Central memory CD8-positive, alpha-beta T cell (primary cell): ENCODE measurements around the gene NMNAT1.
"Not testable (repeated sequence)": the region's sequence is repeated elsewhere in the genome, so short reads cannot be mapped to it uniquely, and the experiment has no call there.

Experiments
- ATAC-seq: fragments of 150-1000 bp; cut with Tn5 transposase; replicated peaks from 2 replicates; pipeline ENCODE4 v1.10.0; 2022; ENCODE audit warnings: mild to moderate bottlenecking, moderate FRiP score, moderate number of reproducible peaks; ENCODE audit not compliant: poor library complexity, severe bottlenecking; ENCODE audit errors: extremely low read depth
- DNase-seq, 2 donors: peaks; one replicate each; pipeline ENCODE4 v3.0.0; 2021; ENCODE audit warnings: low spot score in 2 of 2
- H3K27ac Mint-ChIP-seq: one replicate; pipeline ENCODE4 v1.8.0; 2022; ENCODE audit warnings: low read depth, mild to moderate bottlenecking, moderate library complexity, mixed read lengths
- H3K27me3 Mint-ChIP-seq: one replicate; pipeline ENCODE4 v1.8.0; 2022; ENCODE audit warnings: mixed read lengths
- H3K36me3 Mint-ChIP-seq: one replicate; pipeline ENCODE4 v1.8.0; 2022; ENCODE audit warnings: mild to moderate bottlenecking, moderate library complexity, mixed read lengths; ENCODE audit not compliant: insufficient read depth
- H3K4me1 Mint-ChIP-seq: one replicate; pipeline ENCODE4 v1.8.0; 2022; ENCODE audit warnings: mixed read lengths
- H3K4me3 Mint-ChIP-seq: one replicate; pipeline ENCODE4 v1.8.0; 2022; ENCODE audit warnings: mild to moderate bottlenecking, moderate library complexity, mixed read lengths
- H3K9me3 Mint-ChIP-seq: one replicate; pipeline ENCODE4 v1.8.0; 2022; ENCODE audit warnings: mixed read lengths

Gene NMNAT1

DNA sequence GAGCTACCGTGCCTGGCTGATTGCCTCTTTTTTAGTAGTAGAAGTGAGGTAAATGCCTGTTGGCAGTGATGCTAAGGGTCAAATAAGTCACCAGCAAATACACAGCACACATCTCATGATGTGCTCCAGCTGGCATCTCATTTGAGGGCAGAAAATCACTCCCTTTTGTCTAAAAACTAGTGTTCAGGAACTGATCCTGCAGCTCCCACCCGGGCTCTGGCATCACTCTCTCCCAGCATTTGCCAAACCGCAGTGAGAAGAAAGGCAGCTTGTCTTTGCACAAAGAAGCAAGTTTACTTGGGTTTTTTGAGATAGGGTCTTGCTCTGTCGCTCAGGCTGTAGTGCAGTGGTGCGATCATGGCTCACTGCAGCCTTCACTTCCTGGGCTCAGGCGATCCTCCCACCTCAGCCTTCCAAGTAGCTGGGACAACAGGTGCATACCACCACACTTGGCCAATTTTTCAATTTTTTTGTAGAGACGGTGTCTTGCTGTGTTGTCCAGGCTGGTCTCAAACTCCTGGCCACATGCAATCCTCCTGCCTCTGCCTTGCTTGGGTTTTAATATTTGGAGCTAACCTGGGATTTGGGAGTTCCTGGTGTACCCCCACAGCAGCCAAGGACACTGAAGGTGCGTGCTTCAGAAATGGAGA is 57.9 kb downstream of the NMNAT1 start:
- Mint-ChIP-seq H3K4me1 (peaks cover 7% of the 10 kb centered on the region), H3K27ac (no peak overlapping the region)
- no peak for ATAC-seq

DNA sequence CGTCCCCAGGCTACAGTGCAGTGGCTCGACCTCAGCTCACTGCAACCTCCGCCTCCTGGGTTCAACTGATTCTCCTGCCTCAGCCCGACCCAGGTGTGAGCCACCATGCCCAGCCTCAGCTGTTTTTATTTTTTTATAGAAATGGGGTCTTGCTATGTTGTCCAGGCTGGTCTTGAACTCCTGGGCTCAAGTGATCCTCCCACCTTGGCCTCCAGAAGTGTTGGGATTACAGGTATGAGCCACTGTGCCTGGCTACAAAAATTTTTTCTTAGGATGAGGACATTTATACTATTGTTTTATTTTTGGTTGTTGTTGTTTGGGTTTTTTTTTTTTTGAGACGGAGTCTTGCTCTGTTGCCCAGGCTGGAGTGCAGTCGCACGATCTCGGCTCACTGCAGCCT is 62.0 kb downstream of the NMNAT1 start:
- H3K27ac Mint-ChIP-seq, H3K36me3 Mint-ChIP-seq, DNase-seq, H3K4me3 Mint-ChIP-seq, H3K4me1 Mint-ChIP-seq, H3K9me3 Mint-ChIP-seq, ATAC-seq: not testable (repeated sequence)
- H3K27me3 Mint-ChIP-seq = peaks cover 36% of the 10 kb centered on the region

More for the DNA sequence above, 57.9 kb downstream of the NMNAT1 start:
- peaks cover 63% of the 10 kb centered on the region for H3K27me3 Mint-ChIP-seq
- H3K4me3 Mint-ChIP-seq = no peak overlapping the region
- no peaks in the 10 kb centered on the region for H3K36me3 Mint-ChIP-seq
- H3K9me3 Mint-ChIP-seq = no peaks in the 10 kb centered on the region
- no peak for DNase-seq

DNA sequence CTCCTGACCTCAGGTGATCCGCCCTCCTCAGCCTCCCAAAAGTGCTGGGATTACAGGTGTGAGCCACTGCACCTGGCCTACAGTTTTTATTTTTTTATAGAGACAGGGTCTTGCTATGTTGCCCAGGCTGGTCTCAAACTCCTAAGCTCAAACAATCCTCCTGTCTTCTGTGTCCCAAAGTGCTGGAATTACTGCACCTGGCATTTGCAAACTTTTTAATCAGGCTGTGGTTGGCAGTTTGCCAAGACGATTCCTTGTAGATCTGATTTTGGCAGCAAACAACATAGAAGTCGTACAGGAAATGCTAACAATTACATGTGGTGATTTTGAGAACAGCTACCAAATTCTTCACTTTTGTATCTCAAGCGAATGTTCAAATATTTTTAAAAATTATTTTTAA is 63.9 kb downstream of the NMNAT1 start:
- no peaks in the 10 kb centered on the region for H3K36me3 Mint-ChIP-seq
- DNase-seq (no peak), ATAC-seq (no peak)
- no peak overlapping the region for H3K27ac Mint-ChIP-seq
- H3K9me3 Mint-ChIP-seq = no peaks in the 10 kb centered on the region
- no peak overlapping the region for H3K4me3 Mint-ChIP-seq
- H3K4me1 Mint-ChIP-seq = no peaks in the 10 kb centered on the region
- H3K27me3 Mint-ChIP-seq = peaks cover 22% of the 10 kb centered on the region

DNA sequence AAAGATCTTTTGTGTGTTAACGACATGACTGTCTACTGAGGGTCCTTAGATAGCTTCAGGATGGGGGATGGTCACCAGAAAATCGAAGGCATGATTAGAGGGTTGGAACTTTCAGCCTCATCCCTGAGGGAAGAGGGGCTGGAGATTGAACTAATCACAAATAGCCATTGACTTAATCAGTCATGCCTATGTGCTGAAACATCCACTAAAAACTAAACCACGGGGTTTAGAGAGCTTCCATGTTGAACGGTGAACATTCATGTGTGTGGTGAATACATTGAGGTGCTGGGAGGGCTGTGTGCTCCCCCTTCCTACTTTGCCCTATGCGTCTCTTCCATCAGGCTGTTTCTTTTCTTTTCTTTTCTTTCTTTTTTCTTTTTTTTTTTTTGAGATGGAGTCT is 70.7 kb downstream of the NMNAT1 start:
- H3K27ac Mint-ChIP-seq = no peak overlapping the region

DNA sequence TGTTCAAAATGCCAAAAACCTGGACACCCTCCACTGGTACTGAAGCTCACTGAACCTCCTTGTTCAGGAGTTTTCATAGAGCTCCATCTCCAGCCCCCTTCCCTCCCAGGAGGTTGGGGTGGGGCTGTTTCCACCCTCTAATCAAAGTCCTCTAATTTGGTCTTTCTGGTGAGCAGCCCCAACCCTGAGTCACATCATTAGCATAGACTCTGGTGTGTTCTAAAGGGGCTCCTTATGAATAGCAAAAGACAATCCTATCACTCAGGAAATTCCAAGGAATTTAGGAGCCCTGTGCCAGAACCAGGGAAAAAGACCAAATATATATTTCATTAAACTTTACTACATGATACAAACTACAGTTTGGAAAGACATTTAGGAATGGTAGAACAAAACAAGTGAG is 76.3 kb downstream of the NMNAT1 start:
- Mint-ChIP-seq H3K27me3 (no peaks in the 10 kb centered on the region), H3K9me3 (no peaks in the 10 kb centered on the region), H3K4me1 (no peaks in the 10 kb centered on the region), H3K36me3 (peaks cover 2% of the 10 kb centered on the region), H3K4me3 (no peak overlapping the region), H3K27ac (peak overlapping the region; percentile 49)
- DNase-seq (no peak), ATAC-seq (no peak)

More for the DNA sequence above, 70.7 kb downstream of the NMNAT1 start:
- Mint-ChIP-seq H3K9me3 (no peaks in the 10 kb centered on the region), H3K4me1 (no peaks in the 10 kb centered on the region), H3K27me3 (no peaks in the 10 kb centered on the region), H3K36me3 (peaks cover 2% of the 10 kb centered on the region), H3K4me3 (no peak overlapping the region)
- ATAC-seq (no peak), DNase-seq (no peak)

DNA sequence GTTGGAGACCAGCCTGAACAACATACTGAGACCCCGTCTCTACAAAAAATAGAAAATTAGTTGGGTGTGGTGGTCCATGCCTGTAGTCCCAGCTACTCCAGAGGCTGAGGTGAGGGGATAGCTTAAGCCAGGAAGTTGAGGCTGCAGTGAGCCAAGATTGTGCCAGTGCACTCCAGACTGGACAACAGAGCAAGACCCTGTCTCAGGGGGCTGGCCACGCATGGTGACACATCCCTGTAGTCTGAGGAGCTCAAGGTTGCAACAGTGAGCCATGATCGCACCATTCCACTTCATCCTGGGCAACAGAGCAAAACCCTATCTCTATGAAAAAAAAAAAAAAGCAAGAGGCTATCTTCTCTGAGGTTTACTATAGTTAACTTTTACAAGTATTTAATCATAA is 76.8 kb downstream of the NMNAT1 start:
- no peaks in the 10 kb centered on the region for H3K4me1 Mint-ChIP-seq
- no peak overlapping the region for H3K27ac Mint-ChIP-seq
- H3K36me3 Mint-ChIP-seq = peaks cover 2% of the 10 kb centered on the region
- no peak for DNase-seq
- no peaks in the 10 kb centered on the region for H3K9me3 Mint-ChIP-seq
- no peaks in the 10 kb centered on the region for H3K27me3 Mint-ChIP-seq
- no peak for ATAC-seq
- no peak overlapping the region for H3K4me3 Mint-ChIP-seq

DNA sequence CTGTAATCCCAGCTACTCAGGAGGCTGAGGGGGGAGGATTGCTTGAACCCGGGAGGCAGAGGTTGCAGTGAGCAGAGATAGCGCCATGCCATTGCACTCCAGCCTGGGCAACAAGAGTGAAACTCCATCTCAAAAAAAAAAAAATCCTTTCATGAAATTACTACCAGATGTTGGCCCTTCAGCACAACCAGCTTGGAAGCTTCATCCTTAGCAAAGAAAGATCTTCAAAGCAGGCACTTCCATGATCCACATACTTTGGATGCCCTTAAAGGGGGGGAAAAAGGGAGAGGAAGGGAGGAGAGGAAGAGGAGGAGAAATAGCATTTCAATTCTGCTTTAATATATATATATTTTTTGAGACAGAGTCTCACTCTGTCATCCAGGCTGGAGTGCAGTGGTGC is 77.4 kb downstream of the NMNAT1 start:
- H3K4me1 Mint-ChIP-seq = not testable (repeated sequence)

DNA sequence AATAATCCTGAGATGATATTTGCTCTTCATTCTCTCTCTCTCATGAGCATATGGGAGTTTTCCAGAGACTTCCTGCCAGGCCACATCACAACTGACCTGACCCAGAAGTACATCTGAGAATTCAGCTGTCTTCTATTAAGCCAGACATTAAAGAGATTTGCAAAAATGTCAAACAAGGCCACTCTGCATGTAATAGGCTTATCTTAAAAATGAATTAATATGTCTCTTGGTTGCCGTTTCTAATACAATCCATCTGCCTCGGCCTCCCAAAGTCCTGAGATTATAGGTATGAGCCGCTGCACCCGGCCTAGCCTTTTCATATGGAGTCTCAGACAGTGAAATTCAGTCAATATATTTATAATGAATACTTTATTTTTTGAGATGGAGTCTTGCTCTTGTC is 78.7 kb downstream of the NMNAT1 start:
- H3K36me3 Mint-ChIP-seq, H3K27ac Mint-ChIP-seq, H3K4me3 Mint-ChIP-seq, H3K4me1 Mint-ChIP-seq, ATAC-seq, DNase-seq, H3K27me3 Mint-ChIP-seq, H3K9me3 Mint-ChIP-seq: not testable (repeated sequence)

More for the DNA sequence above, 77.4 kb downstream of the NMNAT1 start:
- ATAC-seq, H3K4me3 Mint-ChIP-seq, H3K27me3 Mint-ChIP-seq, DNase-seq, H3K36me3 Mint-ChIP-seq, H3K27ac Mint-ChIP-seq, H3K9me3 Mint-ChIP-seq: not testable (repeated sequence)

DNA sequence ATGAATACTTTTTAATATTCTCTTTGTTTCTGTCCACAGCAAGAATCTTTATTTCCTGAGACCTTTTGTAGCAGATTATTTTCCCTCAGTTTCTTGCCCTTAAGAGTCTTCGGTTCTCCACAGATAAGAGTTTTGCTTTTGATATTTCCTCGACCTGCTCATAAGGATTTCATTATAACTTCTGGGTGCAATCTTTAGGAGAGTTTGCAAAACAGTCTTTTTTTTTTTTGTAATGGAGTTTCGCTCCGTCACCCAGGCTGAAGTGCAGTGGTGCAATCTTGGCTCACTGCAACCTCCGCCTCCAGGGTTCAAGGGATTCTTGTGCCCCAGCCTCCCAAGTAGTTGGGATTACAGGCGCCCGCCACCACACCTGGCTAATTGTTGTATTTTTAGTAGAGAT is 79.4 kb downstream of the NMNAT1 start:
- H3K27ac Mint-ChIP-seq = no peak overlapping the region
- DNase-seq (no peak), ATAC-seq (no peak)
- no peaks in the 10 kb centered on the region for H3K9me3 Mint-ChIP-seq
- no peaks in the 10 kb centered on the region for H3K27me3 Mint-ChIP-seq
- H3K4me3 Mint-ChIP-seq = no peak overlapping the region
- H3K36me3 Mint-ChIP-seq = no peaks in the 10 kb centered on the region
- no peaks in the 10 kb centered on the region for H3K4me1 Mint-ChIP-seq

DNA sequence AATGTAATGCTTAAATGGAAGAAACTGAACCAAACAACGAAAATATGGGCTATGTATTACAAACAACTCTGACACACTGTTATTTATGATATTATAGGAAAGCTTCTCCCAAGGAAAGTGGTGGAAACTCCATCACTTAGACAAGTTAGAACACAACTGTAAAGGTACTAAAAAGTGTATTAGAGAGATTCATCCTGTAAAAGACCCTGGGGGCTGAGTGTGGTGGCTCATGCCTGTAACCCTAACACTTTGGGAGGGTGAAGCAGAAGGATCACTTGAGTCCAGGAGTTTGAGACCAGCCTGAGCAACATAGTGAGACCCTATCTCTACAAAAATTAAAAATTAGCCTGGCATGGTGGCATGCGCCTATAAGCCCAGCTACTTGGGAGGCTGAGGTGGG is 82.1 kb downstream of the NMNAT1 start:
- H3K27ac Mint-ChIP-seq = no peak overlapping the region
- no peaks in the 10 kb centered on the region for H3K36me3 Mint-ChIP-seq
- no peak for ATAC-seq
- no peaks in the 10 kb centered on the region for H3K9me3 Mint-ChIP-seq
- no peak for DNase-seq
- H3K4me1 Mint-ChIP-seq = no peaks in the 10 kb centered on the region
- no peaks in the 10 kb centered on the region for H3K27me3 Mint-ChIP-seq
- H3K4me3 Mint-ChIP-seq = no peak overlapping the region

DNA sequence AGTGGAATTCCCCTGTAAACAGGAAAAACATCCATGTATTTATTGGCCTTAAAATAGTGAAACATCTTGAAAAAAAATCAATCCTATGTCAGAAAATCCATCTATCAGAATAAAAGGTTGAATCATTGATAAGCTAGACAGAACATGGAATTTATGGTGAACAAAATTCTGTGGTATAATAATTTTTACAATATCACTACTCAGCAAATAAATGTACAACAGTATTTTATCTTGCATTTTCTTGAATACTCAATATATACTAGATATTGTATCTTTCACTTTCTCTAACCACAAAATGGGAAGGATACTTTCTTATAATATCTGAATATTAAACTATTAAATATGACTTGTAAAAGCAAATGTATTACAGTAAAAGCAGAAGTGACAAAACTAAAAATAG is 83.8 kb downstream of the NMNAT1 start:
- peaks cover 1% of the 10 kb centered on the region for H3K4me1 Mint-ChIP-seq
- no peaks in the 10 kb centered on the region for H3K36me3 Mint-ChIP-seq
- no peak overlapping the region for H3K27ac Mint-ChIP-seq
- ATAC-seq (no peak), DNase-seq (no peak)
- no peaks in the 10 kb centered on the region for H3K9me3 Mint-ChIP-seq
- H3K27me3 Mint-ChIP-seq = no peaks in the 10 kb centered on the region
- H3K4me3 Mint-ChIP-seq = no peak overlapping the region

DNA sequence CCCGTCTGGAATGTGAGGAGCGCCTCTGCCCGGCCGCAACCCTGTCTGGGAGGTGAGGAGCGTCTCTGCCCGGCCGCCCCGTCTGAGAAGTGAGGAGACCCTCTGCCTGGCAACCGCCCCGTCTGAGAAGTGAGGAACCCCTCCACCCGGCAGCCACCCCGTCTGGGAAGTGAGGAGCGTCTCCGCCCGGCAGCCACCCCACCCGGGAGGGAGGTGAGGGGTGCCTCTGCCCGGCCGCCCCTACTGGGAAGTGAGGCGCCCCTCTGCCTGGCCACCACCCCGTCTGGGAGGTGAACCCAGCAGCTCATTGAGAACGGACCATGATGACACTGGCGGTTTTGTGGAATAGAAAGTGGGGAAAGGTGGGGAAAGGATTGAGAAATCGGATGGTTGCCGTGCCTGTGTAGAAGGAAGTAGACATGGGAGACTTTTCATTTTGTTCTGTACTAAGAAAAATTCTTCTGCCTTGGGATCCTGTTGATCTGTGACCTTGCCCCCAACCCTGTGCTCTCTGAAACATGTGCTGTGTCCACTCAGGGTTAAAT is 85.8 kb downstream of the NMNAT1 start:
- not testable (repeated sequence) for ATAC-seq, H3K4me3 Mint-ChIP-seq, H3K27me3 Mint-ChIP-seq, H3K36me3 Mint-ChIP-seq, H3K9me3 Mint-ChIP-seq, H3K27ac Mint-ChIP-seq, DNase-seq
- H3K4me1 Mint-ChIP-seq = peaks cover 16% of the 10 kb centered on the region

DNA sequence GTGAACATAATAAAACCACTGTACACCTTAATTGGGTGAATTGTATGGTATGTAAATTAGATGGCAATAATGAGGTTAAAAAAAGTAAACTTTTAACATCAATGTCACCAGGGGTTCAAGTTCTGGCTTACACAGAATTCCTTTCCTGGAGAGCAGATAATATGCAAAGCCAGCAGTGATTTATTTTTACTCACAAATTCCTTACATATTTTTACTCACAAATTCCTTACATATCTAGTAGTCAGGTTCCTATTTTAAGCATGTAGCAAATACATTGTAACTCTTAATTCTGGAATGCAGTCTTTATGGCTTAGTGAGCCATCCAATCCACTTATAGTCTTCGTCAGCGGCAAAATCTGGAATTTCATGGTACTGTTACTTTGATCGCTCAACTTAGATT is 88.2 kb downstream of the NMNAT1 start:
- Mint-ChIP-seq H3K36me3 (peaks cover 9% of the 10 kb centered on the region), H3K27ac (no peak overlapping the region), H3K4me1 (peaks cover 28% of the 10 kb centered on the region), H3K9me3 (no peaks in the 10 kb centered on the region), H3K4me3 (no peak overlapping the region), H3K27me3 (no peaks in the 10 kb centered on the region)
- DNase-seq (no peak), ATAC-seq (no peak)
